ENCODE results near the gene TAL1. TPM values are rescaled to one million over a fixed set of nuclear protein-coding genes. Genes with fewer than 3 reads are reported as not detected.

Gene TAL1
- total RNA-seq, 4 donors from 2014 or later, result 0.34 to 1.7 (median 1.2) TPM

DNA sequence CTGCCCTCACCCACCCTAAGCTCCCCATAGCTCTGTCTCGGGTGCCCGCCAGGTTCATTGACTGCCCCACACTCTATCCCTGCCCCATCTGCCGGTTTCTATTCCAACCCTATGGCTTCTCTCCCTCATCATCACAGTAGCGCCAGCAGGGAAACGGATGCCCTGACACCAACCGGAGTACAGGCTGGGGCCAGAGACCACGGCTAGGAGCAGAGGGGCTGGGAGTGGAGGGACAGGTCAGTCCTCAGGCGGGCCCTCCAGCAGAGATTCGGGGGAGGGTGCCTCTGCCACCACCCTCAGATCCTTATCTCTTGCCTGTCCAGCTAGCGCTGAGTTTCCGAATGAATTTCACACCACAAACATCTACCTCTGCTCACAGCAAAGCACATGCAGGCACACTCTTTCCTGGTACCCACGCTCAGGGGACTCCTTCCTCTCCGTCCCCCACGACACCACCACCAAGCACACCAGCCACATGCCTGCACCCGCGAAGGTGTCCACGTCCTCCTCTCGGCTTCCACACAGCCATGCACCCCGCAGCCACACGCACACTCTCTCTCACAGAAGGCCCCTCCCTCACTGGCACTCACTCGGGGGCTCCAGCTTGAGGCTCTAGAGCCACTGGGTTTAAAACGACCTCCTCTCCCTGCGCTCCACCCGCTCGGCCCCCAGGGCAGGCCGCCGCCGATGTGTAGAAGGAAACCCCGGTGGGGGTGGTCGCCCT lies 7.2 kb downstream of the TAL1 start:
- Histone ChIP-seq H3K27me3 (peaks cover 95% of the 10 kb centered on the region), H3K4me3 (peak overlapping the region; percentile 42), H3K4me1 (peaks cover 31% of the 10 kb centered on the region), H3K36me3 (no peaks in the 10 kb centered on the region), H3K9me3 (no peaks in the 10 kb centered on the region), H3K27ac (no peak overlapping the region)
- WGBS, result 9% methylated on average over 15 of the region's 30 CpGs
- TF ChIP-seq POLR2AphosphoS5 (IDR thresholded peaks at IDR 0.05) (no peak), POLR2A (IDR thresholded peaks at IDR 0.05) (no peak), CTCF (IDR thresholded peaks at IDR 0.05) (no peak), EP300 (IDR thresholded peaks at IDR 0.05) (no peak)
- no peak for DNase-seq (ENCODE audit: low spot score in 2 of 2)

- TF ChIP-seq POLR2A (IDR thresholded peaks at IDR 0.05), result no peak
- TF ChIP-seq CTCF (IDR thresholded peaks at IDR 0.05), result no peak
- TF ChIP-seq EP300 (IDR thresholded peaks at IDR 0.05), result no peak
- no peak for TF ChIP-seq POLR2AphosphoS5 (IDR thresholded peaks at IDR 0.05)
- Histone ChIP-seq H3K4me1 (peaks cover 24% of the 10 kb centered on the region), H3K9me3 (no peaks in the 10 kb centered on the region), H3K27me3 (peaks cover 92% of the 10 kb centered on the region), H3K36me3 (no peaks in the 10 kb centered on the region), H3K27ac (no peak overlapping the region), H3K4me3 (no peak overlapping the region)
- WGBS, result 31% methylated on average over 8 of the region's 9 CpGs
- DNase-seq (ENCODE audit: low spot score in 2 of 2), result no peak
Measured at GRCh38 chr1:47223921-47224675, 7.9 kb downstream of the TAL1 start.

DNA sequence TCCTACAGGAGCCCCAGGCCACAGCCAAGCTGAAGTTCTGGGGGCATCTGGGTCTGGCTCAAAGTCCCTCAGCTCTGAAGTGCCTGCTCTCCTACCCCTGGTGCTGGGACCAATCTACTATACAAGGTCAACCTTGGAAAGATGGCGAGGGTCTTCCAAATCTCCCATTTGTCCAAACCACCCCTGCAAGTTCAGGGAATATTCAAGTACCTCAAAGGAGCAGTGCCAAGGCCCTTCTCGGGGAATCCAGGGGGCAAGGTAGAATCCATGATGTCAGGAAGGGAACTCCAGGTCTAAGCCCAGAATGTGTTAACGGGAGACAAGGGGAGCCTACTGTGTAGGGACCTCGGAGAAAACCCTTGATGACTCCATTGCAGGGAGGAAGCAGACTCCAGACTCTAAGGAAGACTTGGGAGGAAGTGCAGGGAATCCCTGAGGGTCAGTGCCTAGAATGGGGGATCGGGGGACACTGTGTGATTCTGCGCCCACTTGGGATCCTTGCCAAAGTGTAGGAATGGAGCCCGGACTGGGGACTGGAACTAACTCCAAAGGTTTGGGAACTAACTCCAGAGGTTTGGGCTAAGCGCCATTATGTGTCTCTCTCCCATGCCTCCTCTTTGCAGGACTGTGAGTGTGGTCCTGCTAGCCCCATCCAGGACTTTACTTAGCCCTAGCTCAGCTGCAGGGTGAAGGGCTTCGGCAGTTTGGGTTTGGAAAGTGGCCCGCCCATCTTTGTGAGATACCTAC lies 8.7 kb downstream of the TAL1 start:
- H3K9me3 ChIP-seq, result no peaks in the 10 kb centered on the region
- peaks cover 84% of the 10 kb centered on the region for H3K27me3 ChIP-seq
- no peak overlapping the region for H3K4me3 ChIP-seq
- H3K36me3 ChIP-seq, result no peaks in the 10 kb centered on the region
- no peak overlapping the region for H3K27ac ChIP-seq
- peaks cover 22% of the 10 kb centered on the region for H3K4me1 ChIP-seq
- no peak for TF ChIP-seq POLR2AphosphoS5 (IDR thresholded peaks at IDR 0.05)
- no peak for TF ChIP-seq CTCF (IDR thresholded peaks at IDR 0.05)
- TF ChIP-seq POLR2A (IDR thresholded peaks at IDR 0.05), result no peak
- 53% methylated on average over 10 of the region's 10 CpGs for WGBS
- DNase-seq (ENCODE audit: low spot score in 2 of 2), result no peak

GRCh38 chr1:47222476-47222875 lies 9.5 kb downstream of the TAL1 start:
- DNase-seq (ENCODE audit: low spot score in 2 of 2), result no peak
- H3K9me3 ChIP-seq, result no peaks in the 10 kb centered on the region
- H3K27ac ChIP-seq, result no peak overlapping the region
- no peak overlapping the region for H3K4me3 ChIP-seq
- H3K4me1 ChIP-seq, result peaks cover 22% of the 10 kb centered on the region
- TF ChIP-seq EP300 (IDR thresholded peaks at IDR 0.05) (no peak), POLR2A (IDR thresholded peaks at IDR 0.05) (no peak), POLR2AphosphoS5 (IDR thresholded peaks at IDR 0.05) (no peak), CTCF (IDR thresholded peaks at IDR 0.05) (no peak)
- H3K36me3 ChIP-seq, result no peaks in the 10 kb centered on the region
- H3K27me3 ChIP-seq, result peaks cover 75% of the 10 kb centered on the region
- 89% methylated on average over 3 of the region's 3 CpGs for WGBS
